HCT116 (cell line): ENCODE measurements around the gene CNKSR3. TPM values are rescaled to one million over a fixed set of nuclear protein-coding genes. Genes with fewer than 3 reads are reported as not detected.

Experiments used
- ATAC-seq: fragments of 200-7000 bp; cut with Tn5 transposase; 2 replicates; pipeline ENCODE4 v1.9.1; 2020; ENCODE audit warnings: mild to moderate bottlenecking, moderate library complexity
- BruUV-seq: library from RNA; stranded (reverse); fragments of 400-500 nt; replicated peaks from 2 replicates; lab custom pipeline; 2021; lab: Mats Ljungman, UMichigan
- CTCF ChIA-PET: fragments of 300-600 bp; sonication (Branson Sonifier 250); formaldehyde crosslinking; loops from one replicate; lab custom pipeline; 2021; ENCODE audit warnings: antibody characterized with exemption; lab: Charles Lee
- POLR2A ChIA-PET: fragments of 300-600, 350-600 bp; sonication (Branson Sonifier 250); formaldehyde crosslinking; loops from one replicate; lab custom pipeline; 2021; ENCODE audit warnings: antibody characterized with exemption; lab: Charles Lee
- RAD21 ChIA-PET, 2 experiments: fragments of 300-600 bp; sonication (Branson Sonifier 250); formaldehyde crosslinking; loops; one replicate each; lab custom pipeline; 2023; ENCODE audit warnings: low total read pairs in 2 of 2; ENCODE audit not compliant: uncharacterized antibody in 2 of 2, unreplicated experiment in 2 of 2, low non-redundant PET in 1 of 2; lab: Charles Lee
- DNase-seq: peaks from one replicate; pipeline ENCODE4 v3.0.0-alpha.2; 2010; ENCODE audit warnings: low read depth, low spot score
- H2AFZ ChIP-seq: fragments of 200-600 bp; shearing (Covaris generic), sonication (generic); 2 replicates; pipeline ENCODE4 v1.6.1; 2017; ENCODE audit warnings: low read depth, mixed run types, mixed read lengths, antibody characterized with exemption, low read length; ENCODE audit not compliant: poor library complexity, severe bottlenecking
- H3K27ac ChIP-seq: 2 replicates; pipeline ENCODE4 v1.5.1; 2012; ENCODE audit warnings: low read depth, low read length
- H3K27me3 ChIP-seq: fragments of 200-600 bp; sonication (generic); 2 replicates; pipeline ENCODE4 v1.6.1; 2016; ENCODE audit warnings: mixed run types, low read length, mixed read lengths; ENCODE audit not compliant: insufficient read depth
- H3K36me3 ChIP-seq, 2 experiments: fragments of 200-500 bp in 1 of 2; fragments of 200-600 bp in 1 of 2; sonication (Bioruptor generic) in 1 of 2; sonication (generic) in 1 of 2; 2 replicates each; pipeline versions ENCODE4 v1.5.1 to v1.6.1; 2014 to 2016; ENCODE audit warnings: low read length in 2 of 2, inconsistent platforms in 1 of 2, mixed read lengths in 1 of 2, mixed run types in 1 of 2; ENCODE audit not compliant: insufficient read depth in 2 of 2, control insufficient read depth in 1 of 2
- H3K4me1 ChIP-seq, 2 experiments: fragments of 200-600 bp in 1 of 2; sonication (generic) in 1 of 2; 2 replicates each; pipeline versions ENCODE4 v1.5.1 to v1.6.1; 2012 to 2017; ENCODE audit warnings: low read length in 2 of 2, inconsistent platforms in 1 of 2, mild to moderate bottlenecking in 1 of 2, mixed read lengths in 1 of 2, mixed run types in 1 of 2, moderate library complexity in 1 of 2; ENCODE audit not compliant: insufficient read depth in 2 of 2, control insufficient read depth in 1 of 2
- H3K4me2 ChIP-seq: fragments of 200-600 bp; sonication (generic); 2 replicates; pipeline ENCODE4 v1.6.1; 2017; ENCODE audit warnings: mixed run types, low read length, mixed read lengths
- H3K4me3 ChIP-seq, 2 experiments: fragments of 200-600 bp in 1 of 2; sonication (generic) in 1 of 2; replicated peaks in 1 of 2; 2 replicates each; pipeline ENCODE4 v1.5.1; 2011 to 2016; ENCODE audit warnings: low read length in 2 of 2, control low read depth in 1 of 2, low read depth in 1 of 2, mild to moderate bottlenecking in 1 of 2, mixed read lengths in 1 of 2, mixed run types in 1 of 2
- H3K79me2 ChIP-seq: fragments of 200-600 bp; sonication (generic); 2 replicates; pipeline ENCODE4 v1.6.1; 2017; ENCODE audit warnings: mild to moderate bottlenecking, mixed run types, low read length, moderate library complexity, mixed read lengths; ENCODE audit not compliant: insufficient read depth
- H3K9ac ChIP-seq: fragments of 200-600 bp; sonication (generic); 2 replicates; pipeline ENCODE4 v1.6.1; 2016; ENCODE audit warnings: low read length, mixed read lengths
- H3K9me2 ChIP-seq: fragments of 200-600 bp; sonication (generic), shearing (Covaris generic); 2 replicates; pipeline ENCODE4 v1.6.1; 2017; ENCODE audit warnings: mixed run types, mild to moderate bottlenecking, moderate library complexity; ENCODE audit not compliant: insufficient read depth
- H3K9me3 ChIP-seq, 2 experiments: fragments of 200-500 bp in 1 of 2; fragments of 200-600 bp in 1 of 2; sonication (Bioruptor generic) in 1 of 2; sonication (generic) in 1 of 2; 2 replicates each; pipeline ENCODE4 v1.6.1; 2014 to 2017; ENCODE audit warnings: low read length in 2 of 2, mixed read lengths in 2 of 2, inconsistent platforms in 1 of 2, low read depth in 1 of 2, mild to moderate bottlenecking in 1 of 2, mixed run types in 1 of 2, moderate library complexity in 1 of 2; ENCODE audit not compliant: control insufficient read depth in 1 of 2, insufficient read depth in 1 of 2
- H4K20me1 ChIP-seq: fragments of 200-600 bp; sonication (generic), shearing (Covaris generic); 2 replicates; pipeline ENCODE4 v1.6.1; 2017; ENCODE audit warnings: mixed run types, mild to moderate bottlenecking, moderate library complexity; ENCODE audit not compliant: insufficient read depth
- CEBPB ChIP-seq: IDR thresholded peaks from 2 replicates; pipeline ENCODE4 v1.6.1; 2012; ENCODE audit warnings: low read depth
- EGR1 ChIP-seq: IDR thresholded peaks from 2 replicates; pipeline ENCODE4 v1.6.1; 2012; ENCODE audit warnings: low read depth
- ELF1 ChIP-seq: IDR thresholded peaks from 2 replicates; pipeline ENCODE4 v1.6.1; 2012; ENCODE audit warnings: low read depth, borderline replicate concordance
- EZH2 ChIP-seq: fragments of 200-600 bp; sonication (generic); IDR thresholded peaks from 2 replicates; pipeline ENCODE4 v1.6.1; 2017; ENCODE audit warnings: antibody characterized with exemption, mixed run types
- FOSL1 ChIP-seq: IDR thresholded peaks from 2 replicates; pipeline ENCODE4 v1.6.1; 2012; ENCODE audit warnings: low read depth
- JUND ChIP-seq: IDR thresholded peaks from 2 replicates; pipeline ENCODE4 v1.6.1; 2012
- MAX ChIP-seq: IDR thresholded peaks from 2 replicates; pipeline ENCODE4 v1.6.1; 2012
- POLR2A ChIP-seq: IDR thresholded peaks from 2 replicates; pipeline ENCODE4 v1.7.0; 2011; ENCODE audit warnings: borderline replicate concordance; ENCODE audit not compliant: insufficient read depth, insufficient read length; ENCODE audit errors: extremely low read depth
- POLR2AphosphoS5 ChIP-seq: IDR thresholded peaks from 2 replicates; pipeline ENCODE4 v1.6.1; 2011; ENCODE audit warnings: mild to moderate bottlenecking, low read depth, low read length, moderate library complexity
- RAD21 ChIP-seq: IDR thresholded peaks from 2 replicates; pipeline ENCODE4 v1.6.1; 2012; ENCODE audit warnings: low read depth, mild to moderate bottlenecking
- SIN3A ChIP-seq: IDR thresholded peaks from 2 replicates; pipeline ENCODE4 v1.6.1; 2012; ENCODE audit warnings: low read depth
- SRF ChIP-seq: IDR thresholded peaks from 2 replicates; pipeline ENCODE4 v1.6.1; 2012; ENCODE audit warnings: low read depth
- TCF7L2 ChIP-seq: IDR thresholded peaks from 2 replicates; pipeline ENCODE4 v1.7.0; 2011; ENCODE audit warnings: borderline replicate concordance, inconsistent platforms; ENCODE audit not compliant: insufficient read depth, insufficient read length; ENCODE audit errors: extremely low read depth
- ZFX ChIP-seq: fragments of 450-650 bp; IDR thresholded peaks from 2 replicates; pipeline ENCODE4 v1.6.1; 2017
- intact Hi-C: fragments of 100-400 bp; cut with micrococcal nuclease; formaldehyde crosslinking; loops from 2 replicates; pipeline ENCODE4 v1.10.0; 2022
- total RNA-seq: library from RNA; stranded (reverse); gene quantifications from one replicate; pipeline ENCODE4 v1.2.1, GENCODE V29; 2021; ENCODE audit not compliant: unreplicated experiment
- TF ChIP-seq, protein P1 (sequence below): IDR thresholded peaks from 2 replicates; pipeline ENCODE4 v1.6.1; 2012

The CNKSR3 gene
- total RNA-seq, 1 experiment from 2014 or later = 15.4 TPM

DNA sequence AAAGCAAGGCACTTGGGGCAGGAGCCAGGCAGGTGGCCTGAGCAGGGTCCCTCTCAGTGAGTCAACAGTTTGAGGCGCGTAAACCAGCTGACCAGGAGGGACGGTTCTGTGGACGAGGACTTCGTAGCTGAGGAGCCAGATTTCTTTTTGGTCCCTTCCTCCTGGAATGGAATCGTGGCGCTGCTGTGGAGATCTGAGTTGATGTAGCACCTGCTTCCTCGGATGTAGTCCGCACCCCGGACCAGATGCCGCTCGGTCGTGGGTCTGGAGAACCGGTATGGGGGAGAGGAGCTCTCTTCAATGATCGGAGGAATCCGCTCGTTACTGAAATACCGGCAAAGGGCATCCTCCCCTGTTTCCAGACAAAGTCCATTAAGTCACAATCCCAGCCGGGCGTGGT is 104.2 kb downstream of the CNKSR3 start:
- Histone ChIP-seq H2AFZ (no peak overlapping the region), H3K79me2 (no peaks in the 10 kb centered on the region), H3K9ac (no peak overlapping the region), H3K36me3 (no peaks in the 10 kb centered on the region; a peak in 1 of 4 replicates), H3K27ac (no peak overlapping the region), H3K4me3 (no peak overlapping the region), H3K27me3 (no peaks in the 10 kb centered on the region), H4K20me1 (no peaks in the 10 kb centered on the region), H3K4me1 (peaks cover 32 to 34% of the 10 kb centered on the region in 2 experiments), H3K4me2 (no peak overlapping the region), H3K9me3 (no peaks in the 10 kb centered on the region), H3K9me2 (no peaks in the 10 kb centered on the region)
- ChIA-PET POLR2A (no interaction called here), RAD21 (no interaction called here), CTCF (no interaction called here)
- no TSS peak for BruUV-seq
- ATAC-seq (no peak), DNase-seq (no peak)
- intact Hi-C loops = no loop called here
- no peak for TF ChIP-seq POLR2AphosphoS5
- TF ChIP-seq TCF7L2 = no peak
- TF ChIP-seq CEBPB = no peak
- no peak for TF ChIP-seq ELF1
- TF ChIP-seq RAD21 = no peak
- TF ChIP-seq MAX = no peak
- TF ChIP-seq SIN3A = no peak
- no peak for TF ChIP-seq JUND
- no peak for TF ChIP-seq EGR1
- TF ChIP-seq FOSL1 = no peak
- TF ChIP-seq, protein P1, sequence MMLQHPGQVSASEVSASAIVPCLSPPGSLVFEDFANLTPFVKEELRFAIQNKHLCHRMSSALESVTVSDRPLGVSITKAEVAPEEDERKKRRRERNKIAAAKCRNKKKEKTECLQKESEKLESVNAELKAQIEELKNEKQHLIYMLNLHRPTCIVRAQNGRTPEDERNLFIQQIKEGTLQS = no peak
- no peak for TF ChIP-seq SRF
- TF ChIP-seq POLR2A = no peak
- no peak for TF ChIP-seq ZFX
- TF ChIP-seq EZH2 = no peak
